Muscle layer of duodenum (tissue), 2 donors: ENCODE measurements around the gene FAM114A1.

ENCODE experiments used
- H3K27ac ChIP-seq: one replicate; pipeline ENCODE4 v1.7.0; 2013; ENCODE audit warnings: mild to moderate bottlenecking, low read length
- H3K27me3 ChIP-seq: one replicate; pipeline ENCODE4 v1.7.0; 2013; ENCODE audit warnings: low read depth, mild to moderate bottlenecking, control low read depth, low read length
- H3K36me3 ChIP-seq, 2 donors: one replicate each; pipeline ENCODE4 v1.7.0; 2013; ENCODE audit warnings: low read length in 2 of 2, control low read depth in 1 of 2, mild to moderate bottlenecking in 1 of 2; ENCODE audit not compliant: insufficient read depth in 2 of 2, control insufficient read depth in 1 of 2
- H3K4me1 ChIP-seq, 2 donors: one replicate each; pipeline ENCODE4 v1.7.0; 2013; ENCODE audit warnings: low read length in 2 of 2, mild to moderate bottlenecking in 2 of 2, control low read depth in 1 of 2, moderate library complexity in 1 of 2; ENCODE audit not compliant: insufficient read depth in 2 of 2, control insufficient read depth in 1 of 2
- H3K4me3 ChIP-seq, 2 donors: one replicate each; pipeline ENCODE4 v1.7.0; 2013; ENCODE audit warnings: low read length in 2 of 2, low read depth in 1 of 2, mild to moderate bottlenecking in 1 of 2
- H3K9me3 ChIP-seq, 2 donors: one replicate each; pipeline ENCODE4 v1.7.0; 2013; ENCODE audit warnings: low read length in 2 of 2, control low read depth in 1 of 2, mild to moderate bottlenecking in 1 of 2; ENCODE audit not compliant: control insufficient read depth in 1 of 2
- donor health status: healthy.

FAM114A1 gene

DNA sequence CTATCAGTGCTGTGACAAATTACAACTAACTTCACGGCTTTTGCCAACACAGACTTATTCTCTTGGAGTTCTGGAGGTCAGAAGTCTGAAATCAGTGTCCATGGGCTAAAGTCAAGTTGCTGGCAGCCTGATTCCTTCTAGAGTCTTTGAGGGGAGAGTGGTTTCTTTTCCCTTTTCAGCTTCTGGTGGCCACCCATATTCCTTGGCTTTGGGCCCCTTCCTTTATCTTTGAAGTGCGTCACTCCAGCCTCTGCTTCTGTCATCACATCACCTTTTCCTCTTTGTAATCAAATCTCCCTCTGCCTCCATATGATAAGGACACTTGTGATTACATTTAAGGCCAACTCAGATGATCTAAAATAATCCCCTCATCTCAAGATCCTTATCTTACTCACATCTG is 9.0 kb downstream of the FAM114A1 start:
- Histone ChIP-seq H3K36me3 (peaks cover 31 to 34% of the 10 kb centered on the region in 2 donors), H3K4me3 (no peak overlapping the region), H3K9me3 (no peaks in the 10 kb centered on the region), H3K27me3 (no peaks in the 10 kb centered on the region), H3K27ac (no peak overlapping the region), H3K4me1 (peaks cover 6 to 35% of the 10 kb centered on the region in 2 donors)

DNA sequence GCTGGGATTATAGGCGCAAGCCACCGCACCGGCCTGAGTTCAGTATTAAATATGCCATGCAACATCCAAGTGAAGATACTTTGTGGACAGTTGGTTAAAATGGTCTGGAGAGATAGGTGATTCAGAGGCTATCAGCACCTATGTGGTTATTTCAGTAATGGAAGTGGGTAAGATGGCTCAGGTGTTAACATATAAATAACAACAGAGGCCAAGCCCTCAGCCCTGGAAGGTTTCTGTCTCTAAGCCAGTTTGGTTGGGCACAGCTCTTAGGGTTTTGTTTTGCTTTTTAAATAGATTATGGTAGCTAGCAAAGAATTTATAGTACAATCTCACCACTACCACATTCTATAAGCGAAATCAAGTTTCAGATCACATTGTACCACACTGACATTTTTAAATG is 16.6 kb downstream of the FAM114A1 start:
- H3K27me3 ChIP-seq: no peaks in the 10 kb centered on the region
- H3K9me3 ChIP-seq: no peaks in the 10 kb centered on the region
- peaks cover 10 to 23% of the 10 kb centered on the region in 2 donors for H3K36me3 ChIP-seq
- no peak overlapping the region for H3K4me3 ChIP-seq
- H3K27ac ChIP-seq: no peak overlapping the region
- H3K4me1 ChIP-seq: peaks cover 0 to 2% of the 10 kb centered on the region in 2 donors

DNA sequence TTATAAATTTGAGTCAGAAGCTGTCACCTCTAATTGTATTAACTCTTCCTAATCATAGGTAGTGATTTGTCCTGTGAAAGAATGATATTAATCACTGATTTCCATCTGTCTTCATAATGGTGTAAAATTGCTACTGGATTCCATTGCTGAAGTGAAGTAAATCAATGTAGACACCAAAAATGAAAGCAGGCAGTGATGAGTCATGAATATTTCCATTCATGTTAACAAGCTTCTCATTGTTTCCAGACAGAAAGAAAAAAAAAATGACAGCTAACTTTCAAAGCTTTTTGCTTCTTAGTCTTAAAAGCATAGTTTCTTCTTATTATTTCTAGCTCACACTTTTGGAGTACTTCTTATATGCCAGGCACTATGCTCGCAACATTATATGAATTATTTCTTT is 21.5 kb downstream of the FAM114A1 start:
- peak overlapping the region in 1 of 2 donors; percentile 2 for H3K4me3 ChIP-seq
- H3K9me3 ChIP-seq: no peaks in the 10 kb centered on the region
- H3K27me3 ChIP-seq: no peaks in the 10 kb centered on the region
- H3K27ac ChIP-seq: peak overlapping the region; percentile 68
- H3K36me3 ChIP-seq: peaks cover 11 to 16% of the 10 kb centered on the region in 2 donors
- peaks cover 0 to 8% of the 10 kb centered on the region in 2 donors for H3K4me1 ChIP-seq

DNA sequence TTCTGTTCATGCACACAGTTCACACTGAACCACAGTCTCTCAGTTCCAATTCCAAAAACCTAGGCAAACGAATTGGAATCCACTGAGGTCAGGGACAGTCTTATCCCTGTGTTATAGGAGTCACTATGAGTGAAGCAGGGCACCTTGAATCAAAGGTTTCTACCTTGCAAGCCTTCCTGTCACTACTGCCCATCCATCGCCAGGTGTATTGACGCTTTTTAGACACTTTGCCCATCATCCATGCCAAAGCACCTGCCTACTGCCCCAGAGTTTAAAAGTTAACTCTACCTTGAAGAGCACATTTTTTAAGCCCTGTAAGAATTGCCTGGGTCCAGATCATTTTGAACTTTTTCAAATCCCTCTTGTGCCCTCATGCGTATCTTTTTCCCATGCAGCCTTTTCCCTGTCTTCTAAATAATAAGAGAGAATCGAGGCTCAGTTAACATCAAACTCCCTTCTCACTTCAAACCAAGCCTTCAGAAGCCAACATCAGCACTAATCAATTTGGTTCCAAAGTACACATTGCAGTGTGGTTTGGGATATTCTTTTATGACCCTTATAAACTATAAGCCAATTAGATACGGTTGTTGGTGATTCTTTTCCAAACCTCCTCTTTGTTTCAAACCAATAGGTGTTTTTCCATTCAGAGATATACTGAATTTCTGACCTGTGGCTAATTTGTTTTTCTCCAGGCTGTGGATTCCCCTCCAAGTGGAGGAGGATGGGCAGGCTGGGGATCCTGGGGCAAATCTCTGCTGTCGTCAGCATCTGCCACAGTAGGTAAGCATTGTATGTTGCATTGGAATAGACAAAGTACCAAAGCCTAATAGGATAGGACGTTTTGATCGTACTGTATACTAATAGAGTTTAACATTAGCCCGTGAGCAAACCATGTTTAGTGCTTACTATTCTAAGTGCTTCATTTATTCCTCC is 23.7 kb downstream of the FAM114A1 start:
- H3K27ac ChIP-seq: peak overlapping the region; percentile 54
- no peaks in the 10 kb centered on the region for H3K9me3 ChIP-seq
- peaks cover 22 to 32% of the 10 kb centered on the region in 2 donors for H3K36me3 ChIP-seq
- H3K4me1 ChIP-seq: peaks cover 0 to 8% of the 10 kb centered on the region in 2 donors
- H3K27me3 ChIP-seq: no peaks in the 10 kb centered on the region
- H3K4me3 ChIP-seq: no peak overlapping the region

DNA sequence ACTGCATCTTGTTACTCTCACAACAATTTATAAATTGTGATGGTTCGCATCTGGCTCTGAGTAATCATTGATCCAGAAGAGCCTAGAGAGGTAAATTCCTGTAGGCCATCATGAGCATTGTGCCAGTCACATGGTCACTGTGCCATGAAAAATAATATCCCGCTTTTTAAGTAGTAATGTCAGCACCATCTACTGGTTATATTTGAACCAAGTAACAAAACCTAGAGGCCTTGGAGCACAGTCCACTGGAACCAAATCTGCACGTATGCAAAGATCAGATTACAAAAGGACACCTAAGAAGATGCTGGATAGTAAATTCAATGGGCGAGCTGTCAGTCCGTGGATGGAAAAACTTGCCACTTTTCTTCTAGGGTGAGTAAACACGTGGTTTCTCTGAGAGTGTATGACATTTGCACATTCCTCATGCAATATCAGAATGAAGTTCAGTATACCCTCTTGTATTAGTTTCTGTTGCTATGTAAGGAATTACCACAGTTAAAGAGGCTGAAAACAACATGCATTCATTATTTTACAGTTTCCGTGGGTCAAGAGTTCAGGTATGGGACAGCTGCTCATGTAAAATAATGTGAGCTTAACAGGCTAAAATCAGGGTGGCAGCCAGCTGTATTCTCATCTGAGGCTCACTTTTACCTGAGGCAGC is 26.8 kb downstream of the FAM114A1 start:
- Histone ChIP-seq H3K27ac (no peak overlapping the region), H3K9me3 (no peaks in the 10 kb centered on the region), H3K27me3 (no peaks in the 10 kb centered on the region), H3K4me1 (peaks cover 0 to 8% of the 10 kb centered on the region in 2 donors), H3K36me3 (peaks cover 25 to 41% of the 10 kb centered on the region in 2 donors), H3K4me3 (no peak overlapping the region)

DNA sequence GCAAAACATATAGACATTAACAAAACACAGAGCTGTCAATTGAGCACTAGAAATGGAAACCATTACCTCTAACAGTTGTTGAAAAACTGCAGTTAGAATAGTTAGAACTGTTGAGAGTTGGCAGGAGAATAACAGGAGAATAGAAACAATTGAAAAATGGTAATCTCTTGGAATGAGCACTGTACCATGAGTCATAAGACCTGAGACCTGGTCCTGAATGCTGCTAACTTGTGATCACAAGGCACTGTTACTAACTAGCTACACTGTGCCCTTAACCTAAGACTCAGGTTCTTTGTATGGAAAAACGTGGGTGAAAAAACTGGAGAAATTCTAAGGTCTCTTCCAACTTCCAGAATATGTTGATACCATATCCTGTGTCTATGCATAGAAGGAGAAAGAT is 29.3 kb downstream of the FAM114A1 start:
- H3K27ac ChIP-seq: no peak overlapping the region
- no peaks in the 10 kb centered on the region for H3K4me1 ChIP-seq
- no peak overlapping the region for H3K4me3 ChIP-seq
- H3K36me3 ChIP-seq: peaks cover 30 to 38% of the 10 kb centered on the region in 2 donors
- no peaks in the 10 kb centered on the region for H3K27me3 ChIP-seq
- H3K9me3 ChIP-seq: no peaks in the 10 kb centered on the region

DNA sequence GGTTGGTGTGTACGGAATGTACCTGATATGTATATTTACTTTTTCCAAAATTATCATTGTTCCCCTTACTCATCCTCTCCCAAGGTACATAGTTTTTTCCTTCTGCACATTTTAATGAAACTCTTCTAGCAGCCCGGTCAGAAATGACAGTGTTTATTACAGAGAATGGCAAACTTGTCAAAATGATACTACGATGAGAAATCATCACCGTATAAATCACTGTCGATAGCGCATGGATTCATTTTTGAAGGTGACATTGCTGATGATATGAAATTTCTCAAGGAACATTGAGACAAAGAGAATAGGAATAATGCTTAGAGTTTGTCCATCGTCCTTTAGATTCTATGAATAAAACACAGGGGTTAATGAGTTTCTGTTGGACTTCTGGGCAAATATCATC is 30.6 kb downstream of the FAM114A1 start:
- peaks cover 27 to 32% of the 10 kb centered on the region in 2 donors for H3K36me3 ChIP-seq
- no peaks in the 10 kb centered on the region for H3K27me3 ChIP-seq
- H3K27ac ChIP-seq: no peak overlapping the region
- no peaks in the 10 kb centered on the region for H3K9me3 ChIP-seq
- H3K4me3 ChIP-seq: no peak overlapping the region
- H3K4me1 ChIP-seq: peaks cover 0 to 5% of the 10 kb centered on the region in 2 donors

DNA sequence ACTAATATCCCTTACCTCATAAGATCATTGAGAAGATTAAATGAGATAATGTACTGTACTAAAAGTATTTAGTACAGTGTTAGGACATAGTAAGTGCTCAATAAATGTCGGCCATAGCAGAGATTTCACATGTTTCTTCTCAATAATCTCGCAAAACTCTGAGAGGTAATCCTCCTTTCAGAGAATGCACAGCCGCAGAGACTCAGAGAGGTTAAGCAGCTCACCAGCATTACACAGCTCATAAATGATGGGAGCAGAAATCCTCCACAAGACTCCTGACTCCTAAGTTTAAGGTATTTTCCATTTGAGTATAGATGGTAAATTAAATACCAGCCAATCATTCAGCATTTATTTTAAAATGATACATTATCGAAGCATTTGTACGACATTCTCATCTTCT is 34.6 kb downstream of the FAM114A1 start:
- Histone ChIP-seq H3K4me1 (peaks cover 0 to 24% of the 10 kb centered on the region in 2 donors), H3K27me3 (no peaks in the 10 kb centered on the region), H3K4me3 (no peak overlapping the region), H3K27ac (no peak overlapping the region), H3K36me3 (peaks cover 17 to 27% of the 10 kb centered on the region in 2 donors), H3K9me3 (no peaks in the 10 kb centered on the region)

DNA sequence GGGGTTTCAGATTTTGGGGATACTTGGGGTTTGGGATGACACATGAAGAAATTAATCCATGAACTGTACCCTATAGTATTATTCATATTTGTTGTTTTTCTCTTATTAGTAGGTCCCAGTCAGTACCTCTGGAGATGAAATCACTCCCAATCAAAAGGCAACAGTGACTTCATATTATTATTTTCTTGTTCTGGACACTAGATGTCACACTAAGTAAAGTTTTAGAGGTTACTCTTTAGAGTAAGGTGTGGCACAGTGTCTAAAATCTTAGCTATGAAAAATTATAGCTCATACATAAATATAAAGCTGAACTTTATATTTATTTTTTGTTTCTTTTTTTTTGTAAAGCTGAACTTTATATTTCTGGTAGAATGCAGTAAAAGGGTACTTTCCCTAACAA is 35.1 kb downstream of the FAM114A1 start:
- Histone ChIP-seq H3K27ac (no peak overlapping the region), H3K9me3 (no peaks in the 10 kb centered on the region), H3K4me1 (peaks cover 0 to 24% of the 10 kb centered on the region in 2 donors), H3K4me3 (no peak overlapping the region), H3K27me3 (no peaks in the 10 kb centered on the region), H3K36me3 (peaks cover 19 to 30% of the 10 kb centered on the region in 2 donors)

DNA sequence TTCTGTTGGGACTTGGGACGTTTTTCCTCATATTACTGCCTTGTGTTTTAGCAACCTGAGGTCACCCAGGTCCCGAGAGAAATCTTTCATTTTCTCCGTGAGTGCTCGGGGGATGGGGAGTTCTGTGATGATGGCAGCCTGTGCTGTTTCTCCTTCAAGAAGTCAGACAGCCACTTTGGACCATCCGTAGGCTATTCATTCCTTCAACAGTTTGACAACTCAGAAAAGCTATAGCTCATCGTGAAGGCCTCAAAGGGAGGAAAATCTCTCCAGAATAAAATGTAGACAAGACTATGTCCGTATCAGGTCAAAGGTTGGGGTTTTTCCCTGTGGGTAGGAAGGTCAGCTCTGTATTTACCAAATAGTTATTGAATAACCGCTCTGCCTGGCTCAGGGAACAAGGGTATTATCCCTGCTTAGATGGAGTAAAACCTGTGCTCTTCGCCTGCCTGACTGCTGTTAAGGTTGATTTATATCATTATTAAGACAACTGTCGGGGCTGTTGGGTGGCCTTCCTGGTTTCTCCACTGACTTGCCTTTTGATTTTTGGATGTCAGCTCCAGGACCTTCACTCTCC is 36.6 kb downstream of the FAM114A1 start:
- Histone ChIP-seq H3K27ac (no peak overlapping the region), H3K4me3 (no peak overlapping the region), H3K36me3 (peaks cover 25 to 36% of the 10 kb centered on the region in 2 donors), H3K4me1 (peaks cover 0 to 24% of the 10 kb centered on the region in 2 donors), H3K27me3 (no peaks in the 10 kb centered on the region), H3K9me3 (no peaks in the 10 kb centered on the region)

DNA sequence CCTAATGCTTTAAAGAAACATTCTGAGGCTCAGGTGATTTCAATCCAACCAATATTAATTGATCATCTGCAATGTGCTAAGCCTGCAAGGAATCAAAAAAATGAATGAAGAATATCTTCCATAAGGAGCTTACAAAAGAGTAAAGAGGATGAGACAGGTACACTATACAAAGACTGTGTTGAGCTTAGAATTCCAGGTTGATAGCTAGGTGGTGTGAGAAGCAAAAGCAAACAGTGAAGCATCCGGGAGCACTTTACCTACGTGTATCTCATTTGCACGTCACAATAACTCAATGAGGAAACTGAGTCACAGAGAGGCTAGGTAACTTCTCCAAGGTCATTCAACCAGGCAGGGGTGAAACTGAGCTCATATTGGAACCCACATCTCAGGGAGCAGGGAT is 37.1 kb downstream of the FAM114A1 start:
- no peak overlapping the region for H3K4me3 ChIP-seq
- no peak overlapping the region for H3K27ac ChIP-seq
- no peaks in the 10 kb centered on the region for H3K9me3 ChIP-seq
- H3K4me1 ChIP-seq: peaks cover 0 to 24% of the 10 kb centered on the region in 2 donors
- no peaks in the 10 kb centered on the region for H3K27me3 ChIP-seq
- peaks cover 30 to 36% of the 10 kb centered on the region in 2 donors for H3K36me3 ChIP-seq
